H1 (cell line): Measurements from ENCODE around the gene PPP1R1B. TPM values are rescaled to one million over a fixed set of nuclear protein-coding genes. Genes with fewer than 3 reads are reported as not detected.

Source experiments
- BRCA1 ChIP-seq: IDR thresholded peaks from 2 replicates; pipeline ENCODE4 v1.6.1; 2012; ENCODE audit warnings: low read depth, low read length, improper control_type of control experiment
- FOSL1 ChIP-seq: IDR thresholded peaks from 2 replicates; pipeline ENCODE4 v1.6.1; 2011; ENCODE audit warnings: mild to moderate bottlenecking, low read depth, low read length, moderate library complexity; ENCODE audit not compliant: insufficient read depth
- GTF2F1 ChIP-seq: IDR thresholded peaks from 2 replicates; pipeline ENCODE4 v1.6.1; 2012; ENCODE audit warnings: low read depth, low read length, improper control_type of control experiment, borderline replicate concordance
- NRF1 ChIP-seq: IDR thresholded peaks from 2 replicates; pipeline ENCODE4 v1.6.1; 2011; ENCODE audit warnings: mild to moderate bottlenecking, low read depth, low read length, improper control_type of control experiment
- RBBP5 ChIP-seq: IDR thresholded peaks from 2 replicates; pipeline ENCODE4 v1.7.1; 2012; ENCODE audit warnings: low read depth, mild to moderate bottlenecking, inconsistent platforms, low read length, moderate library complexity, borderline replicate concordance
- polyA plus RNA-seq, 7 experiments: library from polyadenylated mRNA; depleted of rRNA in 3 of 7; stranded (reverse) in 5 of 7; unstranded in 2 of 7; fragments of >200 nt in 5 of 7; fragments of 200-250 nt in 2 of 7; gene quantifications; 1 replicate in 5 of 7; 2 replicates in 1 of 7; 4 replicates in 1 of 7; pipeline versions ENCODE4 v1.2.1 to v1.2.3, GENCODE V29; 2011 to 2013; ENCODE audit warnings: missing spikeins in 2 of 7, mixed read lengths in 2 of 7
- total RNA-seq: library from RNA; stranded (reverse); fragmentation: NEBNext Ultra II Directional; extraction: Animal tissue kit (Norgen Biotek cat#: 25700); gene quantifications from 2 replicates; pipeline ENCODE4 v1.2.1, GENCODE V29; 2021

PPP1R1B gene
- total and polyA plus RNA-seq, 2 of the 8 experiments (the other 6 are each of a cell fraction or from before 2014, with no cell fraction given) = 10.7 to 22.3 TPM

DNA sequence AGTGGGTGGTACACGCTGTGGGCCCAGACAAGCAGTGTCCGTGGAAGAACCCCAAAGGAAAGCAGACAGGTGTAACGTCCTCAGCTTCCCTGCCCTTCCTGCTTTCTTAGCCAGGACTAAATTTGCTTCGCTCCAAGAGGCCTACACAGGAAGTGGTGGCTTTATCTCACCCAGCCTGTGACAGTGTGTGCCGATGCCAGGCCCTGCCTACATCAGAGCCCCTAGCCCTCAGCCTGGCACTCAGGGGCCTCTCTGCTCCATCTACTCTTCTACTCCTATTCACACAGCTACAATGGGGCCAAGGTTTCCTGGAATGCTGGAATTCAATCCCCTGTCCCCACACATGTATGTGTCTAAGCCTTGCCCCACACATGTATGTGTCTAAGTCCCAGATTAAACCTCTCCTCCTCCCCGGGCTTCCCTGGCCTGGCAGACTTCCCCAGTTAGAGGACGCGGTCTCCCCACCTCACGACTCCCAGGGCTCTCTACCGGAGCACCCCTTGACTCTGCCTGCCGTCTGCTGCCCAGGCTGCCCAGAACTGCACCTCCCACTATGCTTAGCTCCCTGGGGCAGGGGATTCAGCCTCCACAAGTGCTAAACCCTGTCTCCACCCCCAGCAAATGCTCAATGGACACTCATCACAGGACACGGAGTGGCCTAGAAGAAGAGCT is 52.9 kb downstream of the PPP1R1B start (continued):
- TF ChIP-seq FOSL1 = no peak
- TF ChIP-seq BRCA1 = no peak
- no peak for TF ChIP-seq NRF1
- TF ChIP-seq RBBP5 = no peak
- no peak for TF ChIP-seq GTF2F1
